Thyroid gland (tissue), 4 donors: ENCODE data around the gene LSM3. TPM values are rescaled to one million over a fixed set of nuclear protein-coding genes. Genes with fewer than 3 reads are reported as not detected.

Source experiments
- DNase-seq, 2 donors: peaks; one replicate each; pipeline ENCODE4 v3.0.0-alpha.2; 2019
- H3K27ac ChIP-seq, 3 donors: fragments of 200-600 bp; sonication (generic); 1 replicate in 2 of 3; 2 replicates in 1 of 3; pipeline ENCODE4 v1.5.1; 2016 to 2019; ENCODE audit warnings: mild to moderate bottlenecking in 1 of 3, moderate library complexity in 1 of 3
- H3K27me3 ChIP-seq: fragments of 200-600 bp; sonication (generic); one replicate; pipeline ENCODE4 v1.5.1; 2019
- H3K36me3 ChIP-seq, 2 donors: fragments of 200-600 bp; sonication (generic); one replicate each; pipeline ENCODE4 v1.5.1; 2016 to 2019
- H3K4me1 ChIP-seq, 2 donors: fragments of 200-600 bp; sonication (generic); one replicate each; pipeline ENCODE4 v1.5.1; 2017 to 2019
- H3K4me3 ChIP-seq, 3 donors: fragments of 200-600 bp; sonication (generic); replicated peaks in 1 of 3; 1 replicate in 2 of 3; 2 replicates in 1 of 3; pipeline ENCODE4 v1.5.1; 2016; ENCODE audit warnings: mild to moderate bottlenecking in 1 of 3
- H3K9me3 ChIP-seq: fragments of 200-600 bp; sonication (generic); one replicate; pipeline ENCODE4 v1.5.1; 2017
- CTCF ChIP-seq, 6 experiments: fragments of 200-600 bp in 3 of 6; fragments of 450-650 bp in 3 of 6; sonication (generic) in 3 of 6; IDR thresholded peaks; one replicate each; pipeline ENCODE4 v1.5.1; 2016 to 2019; ENCODE audit warnings: antibody characterized with exemption in 6 of 6, mild to moderate bottlenecking in 2 of 6, inconsistent platforms in 1 of 6, moderate library complexity in 1 of 6
- POLR2A ChIP-seq, 2 donors: fragments of 450-650 bp; IDR thresholded peaks; one replicate each; pipeline ENCODE4 v1.6.1; 2017; ENCODE audit warnings: antibody characterized with exemption in 2 of 2, mild to moderate bottlenecking in 2 of 2, moderate library complexity in 1 of 2
- WGBS, 2 donors: methylation state at CpG; one replicate each; pipeline ENCODE4 v1.1.5; 2017; 5-methylcytosine and 5-hydroxymethylcytosine counted together
- intact Hi-C: fragments of 100-400 bp; cut with DNase I; formaldehyde crosslinking; loops from one replicate; pipeline ENCODE4 v1.15.1; 2023
- total RNA-seq, 4 donors: library from RNA; depleted of rRNA; stranded (reverse); fragments of >200 nt; gene quantifications; one replicate each; pipeline ENCODE4 v1.2.3, GENCODE V29; 2016

LSM3 gene
- total RNA-seq, 4 donors from 2014 or later: 9.9 to 15.6 (median 15.3) TPM

- H3K36me3 ChIP-seq: peaks cover 28 to 48% of the 10 kb centered on the region in 2 donors
- intact Hi-C loops: no loop called here
- WGBS, 2 donors: 88 to 89% methylated on average over 5 of the region's 5 CpGs
These were observed 38.8 kb upstream of the LSM3 start for GRCh38 chr3:14139771-14140170.

GRCh38 chr3:14140668-14141067, 37.9 kb upstream of the LSM3 start:
- DNase-seq: no peak
- 95 to 96% methylated on average over 2 of the region's 2 CpGs for WGBS, 2 donors
- Histone ChIP-seq H3K4me1 (peaks cover 23 to 38% of the 10 kb centered on the region in 2 donors), H3K36me3 (peaks cover 19 to 39% of the 10 kb centered on the region in 2 donors), H3K27ac (no peak overlapping the region), H3K27me3 (no peaks in the 10 kb centered on the region), H3K9me3 (no peaks in the 10 kb centered on the region), H3K4me3 (no peak overlapping the region)
- TF ChIP-seq POLR2A (IDR thresholded peaks at IDR 0.05) (no peak), CTCF (IDR thresholded peaks at IDR 0.05) (no peak)
- intact Hi-C loops: no loop called here

More at GRCh38 chr3:14139771-14140170, 38.8 kb upstream of the LSM3 start:
- DNase-seq: no peak
- Histone ChIP-seq H3K9me3 (no peaks in the 10 kb centered on the region), H3K27ac (no peak overlapping the region), H3K4me3 (no peak overlapping the region), H3K27me3 (no peaks in the 10 kb centered on the region), H3K4me1 (peaks cover 17 to 29% of the 10 kb centered on the region in 2 donors)
- no peak for TF ChIP-seq POLR2A (IDR thresholded peaks at IDR 0.05)
- TF ChIP-seq CTCF (IDR thresholded peaks at IDR 0.05): no peak

GRCh38 chr3:14141144-14141543, 37.5 kb upstream of the LSM3 start:
- Histone ChIP-seq H3K36me3 (peaks cover 14 to 34% of the 10 kb centered on the region in 2 donors), H3K4me3 (no peak overlapping the region), H3K27ac (peak overlapping the region in 1 of 3 donors; percentile 95), H3K4me1 (peaks cover 23 to 42% of the 10 kb centered on the region in 2 donors), H3K27me3 (no peaks in the 10 kb centered on the region), H3K9me3 (no peaks in the 10 kb centered on the region)
- 77 to 90% methylated on average over 2 of the region's 2 CpGs for WGBS, 2 donors
- TF ChIP-seq CTCF (IDR thresholded peaks at IDR 0.05) (no peak), POLR2A (IDR thresholded peaks at IDR 0.05) (no peak)
- DNase-seq: no peak
- intact Hi-C loops: no loop called here

GRCh38 chr3:14141602-14142341, 36.8 kb upstream of the LSM3 start:
- H3K27me3 ChIP-seq: no peaks in the 10 kb centered on the region
- peaks cover 23 to 42% of the 10 kb centered on the region in 2 donors for H3K4me1 ChIP-seq
- TF ChIP-seq CTCF (IDR thresholded peaks at IDR 0.05): no peak
- TF ChIP-seq POLR2A (IDR thresholded peaks at IDR 0.05): no peak
- DNase-seq: peak; percentile 45 to 52
- intact Hi-C loops: no loop called here
- no peaks in the 10 kb centered on the region for H3K9me3 ChIP-seq
- 86 to 92% methylated on average over 17 to 18 of the region's 19 CpGs for WGBS, 2 donors
- peak overlapping the region in 1 of 3 donors; percentile 95 for H3K27ac ChIP-seq
- no peak overlapping the region for H3K4me3 ChIP-seq
- H3K36me3 ChIP-seq: peaks cover 15 to 32% of the 10 kb centered on the region in 2 donors

GRCh38 chr3:14142567-14143270, 35.9 kb upstream of the LSM3 start:
- Histone ChIP-seq H3K9me3 (no peaks in the 10 kb centered on the region), H3K4me1 (peaks cover 23 to 42% of the 10 kb centered on the region in 2 donors), H3K27ac (peak overlapping the region; percentile 92 to 95 (median 95)), H3K4me3 (no peak overlapping the region), H3K36me3 (peaks cover 15 to 36% of the 10 kb centered on the region in 2 donors), H3K27me3 (no peaks in the 10 kb centered on the region)
- TF ChIP-seq CTCF (IDR thresholded peaks at IDR 0.05): no peak
- TF ChIP-seq POLR2A (IDR thresholded peaks at IDR 0.05): no peak
- 77 to 79% methylated on average over 8 of the region's 8 CpGs for WGBS, 2 donors
- intact Hi-C loops: no loop called here
- no peak for DNase-seq
